ENCODE data around the gene CLIP1.
"Not testable (repeated sequence)": the region's sequence is repeated elsewhere in the genome, so short reads cannot be mapped to it uniquely, and the experiment has no call there.

The CLIP1 gene

DNA sequence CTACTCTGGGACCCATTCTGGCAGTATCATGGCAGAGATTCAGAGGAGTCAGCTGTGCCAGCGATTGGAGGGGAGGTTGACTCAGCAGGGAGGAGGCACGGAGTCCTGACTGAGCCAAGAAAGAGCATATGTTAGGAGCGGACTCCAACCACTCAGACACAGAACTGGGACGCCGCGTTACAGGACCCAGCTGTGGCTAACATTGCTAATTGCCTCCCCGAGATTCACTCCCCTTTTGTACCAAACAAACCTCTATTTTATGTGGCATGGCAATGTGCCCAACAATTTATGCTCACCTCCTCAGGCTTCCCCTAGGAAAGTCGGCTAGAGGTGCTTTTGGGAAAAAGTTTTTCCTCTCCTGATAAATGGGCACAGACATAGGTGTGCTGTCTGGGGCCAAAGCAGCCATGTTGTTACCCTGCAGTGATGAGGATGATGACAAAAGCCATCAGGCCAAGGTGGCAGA lies 15.2 kb upstream of the CLIP1 start:
- peak in 53 of 58 donors; percentile 4 to 83 (median 48) for DNase-seq

- DNase-seq = no peak
Observed at GRCh38 chr12:122435186-122435585, 12.7 kb upstream of the CLIP1 start.

DNA sequence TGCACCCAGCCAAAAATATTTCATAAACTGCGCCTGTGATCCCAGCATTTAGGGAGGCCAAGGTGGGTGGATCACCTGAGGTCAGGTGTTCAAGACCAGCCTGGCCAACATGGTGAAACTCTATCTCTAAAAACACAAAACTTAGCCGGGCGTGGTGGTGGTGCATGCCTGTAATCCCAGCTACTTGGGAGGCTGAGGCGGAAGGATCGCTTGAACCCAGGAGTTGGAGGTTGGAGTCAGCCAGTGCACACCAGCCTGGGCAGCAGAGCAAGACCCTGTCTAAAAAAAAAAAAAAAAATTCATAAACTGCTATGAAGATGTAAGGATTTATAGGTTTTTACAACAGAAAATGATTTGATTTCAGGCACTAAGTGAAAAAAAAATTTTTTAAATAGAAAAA lies 6.6 kb upstream of the CLIP1 start:
- DNase-seq = not testable (repeated sequence)

DNA sequence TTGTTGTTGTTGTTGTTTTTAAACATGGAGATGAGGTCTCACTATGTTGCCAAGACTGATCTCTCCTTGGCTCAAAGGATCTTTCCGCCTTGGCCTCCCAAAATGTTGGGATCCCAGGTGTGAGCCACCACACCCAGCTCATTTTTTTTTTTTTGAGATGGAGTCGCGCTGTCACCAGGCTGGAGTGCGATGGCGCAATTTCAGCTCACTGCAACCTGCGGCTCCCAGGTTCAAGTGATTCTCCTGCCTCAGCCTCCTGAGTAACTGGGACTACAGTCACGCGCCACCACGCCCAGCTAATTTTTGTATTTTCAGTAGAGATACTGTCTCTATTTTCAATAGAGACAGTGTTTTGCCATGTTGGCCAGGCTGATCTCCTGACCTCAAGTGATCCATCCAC lies 4.9 kb upstream of the CLIP1 start:
- DNase-seq = no peak

GRCh38 chr12:122423258-122424165 lies 1.0 kb upstream of the CLIP1 start:
- DNase-seq = peak in 47 of 58 donors; percentile 4 to 73 (median 43)

DNA sequence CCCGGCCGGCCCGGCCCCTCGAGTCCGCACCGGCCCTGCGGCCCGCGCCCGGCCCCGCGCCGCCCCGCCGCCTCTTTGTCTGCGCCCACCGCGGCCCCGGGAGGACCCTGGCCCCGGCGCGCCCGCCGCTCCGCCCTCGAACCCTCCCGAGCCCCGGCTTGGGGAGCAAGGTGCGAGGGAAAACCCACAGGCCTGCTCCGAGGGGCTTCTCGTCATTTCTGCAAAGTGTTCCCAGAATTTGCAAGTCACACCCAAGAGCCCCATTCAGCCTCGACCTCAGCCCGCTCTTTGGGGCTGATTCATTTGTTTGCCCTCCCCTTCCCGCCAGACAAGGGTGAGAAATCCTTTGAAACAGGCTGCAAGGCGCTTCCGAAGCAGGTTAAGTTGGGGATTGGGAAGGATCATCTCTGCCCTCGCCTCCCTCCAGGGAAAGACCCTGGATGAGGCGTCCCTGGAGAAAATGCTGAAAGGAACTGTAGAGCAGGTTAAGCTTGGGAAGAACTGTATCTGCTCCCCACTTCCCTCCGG lies 325 bp upstream of the CLIP1 start:
- peak in 27 of 58 donors; percentile 2 to 62 (median 43) for DNase-seq

- peak in 40 of 58 donors; percentile 6 to 63 (median 30) for DNase-seq
Observed at GRCh38 chr12:122421187-122421820, 1.2 kb downstream of the CLIP1 start.

- no peak for DNase-seq
Observed at GRCh38 chr12:122420471-122421162, 1.9 kb downstream of the CLIP1 start.

DNA sequence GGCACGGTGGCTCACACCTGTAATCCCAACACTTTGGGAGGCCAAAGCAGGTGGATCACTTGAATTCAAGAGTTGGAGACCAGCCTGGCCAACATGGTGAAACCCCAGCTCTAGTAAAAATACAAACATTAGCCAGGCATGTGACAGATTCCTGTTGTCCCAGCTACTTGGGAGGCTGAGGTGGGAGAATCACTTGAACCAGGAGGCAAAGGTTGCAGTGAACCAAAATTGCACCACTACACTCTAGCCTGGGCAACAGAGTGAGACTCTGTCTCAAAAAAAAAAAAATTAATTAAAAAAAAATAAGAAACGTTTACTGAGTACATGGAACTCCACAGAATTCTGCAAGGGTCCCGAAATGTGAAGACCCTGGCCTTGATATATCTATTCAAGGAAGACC lies 3.4 kb downstream of the CLIP1 start:
- not testable (repeated sequence) for DNase-seq

- not testable (repeated sequence) for DNase-seq
Observed at GRCh38 chr12:122415665-122416064, 6.8 kb downstream of the CLIP1 start.

DNA sequence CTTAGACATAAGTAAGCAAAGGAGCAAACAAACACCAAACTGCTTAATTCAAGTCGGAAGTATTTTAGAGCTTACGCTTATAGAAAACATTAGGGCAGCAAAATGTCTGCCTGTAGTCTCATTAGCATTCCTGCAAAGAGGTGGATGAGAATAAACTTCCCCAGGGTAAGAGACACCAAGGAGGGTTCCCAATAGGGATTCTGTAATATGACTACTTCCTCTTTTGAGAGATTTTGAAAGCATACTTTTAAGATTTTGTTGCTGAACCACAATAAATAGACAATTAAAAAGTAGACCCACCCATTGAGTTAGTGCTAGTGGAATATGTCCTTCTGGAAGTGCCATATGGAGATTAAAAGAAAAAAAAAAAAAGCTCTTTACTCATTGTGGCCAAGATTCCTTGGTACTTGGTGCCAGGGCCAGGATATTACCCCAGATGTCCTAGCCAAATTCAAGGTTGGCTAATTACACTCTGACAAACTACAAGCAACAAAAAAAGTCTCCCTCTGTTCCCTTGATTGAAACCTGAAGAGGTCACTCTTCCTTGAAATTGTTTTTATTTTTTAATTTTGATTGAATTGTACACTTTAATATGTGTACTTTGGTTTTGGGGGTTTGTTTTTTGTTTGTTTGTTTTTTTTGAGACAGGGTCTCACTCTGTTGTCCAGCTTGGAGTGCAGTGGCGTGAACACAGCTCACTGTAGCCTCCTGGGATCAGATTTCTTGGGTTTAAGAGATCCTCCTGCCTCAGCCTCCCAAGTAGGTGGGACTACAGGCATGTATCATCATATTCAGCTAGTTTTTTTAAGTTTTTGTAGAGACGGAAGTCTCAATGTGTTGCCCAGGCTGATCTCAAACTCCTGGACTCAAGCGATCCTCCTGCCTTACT lies 8.7 kb downstream of the CLIP1 start:
- DNase-seq = peak in 1 of 58 donors; percentile 9

DNA sequence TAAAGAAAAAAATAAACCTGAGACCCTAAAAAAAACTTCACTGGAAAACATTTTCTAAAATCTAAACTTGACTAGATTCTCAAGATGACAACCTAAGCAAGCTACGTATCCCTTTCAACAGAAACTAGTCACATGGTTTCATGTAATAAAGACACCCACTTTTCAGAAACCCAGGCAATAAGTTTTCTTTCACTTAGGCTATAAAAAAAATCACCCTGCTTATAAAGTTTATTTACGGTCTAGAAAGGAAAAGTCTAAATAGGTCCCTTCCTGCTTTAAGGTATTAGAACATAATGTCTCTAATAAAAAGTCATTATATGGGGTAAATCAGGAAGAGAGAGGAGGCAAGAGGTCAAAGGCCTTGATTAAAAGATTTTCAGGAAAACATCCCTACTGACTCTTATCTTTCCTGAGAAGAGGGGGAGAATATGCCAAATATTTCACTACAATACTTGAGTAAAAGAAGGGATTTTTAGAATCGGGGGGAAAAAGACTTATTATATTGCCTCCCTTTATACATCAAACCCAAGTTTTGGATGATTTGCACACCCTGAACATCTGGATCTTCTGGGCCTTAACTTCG lies 9.5 kb downstream of the CLIP1 start:
- no peak for DNase-seq

GRCh38 chr12:122411537-122411936 lies 10.9 kb downstream of the CLIP1 start:
- peak in 34 of 58 donors; percentile 0 to 65 (median 14) for DNase-seq

- DNase-seq = no peak
Observed at GRCh38 chr12:122407208-122407607, 15.3 kb downstream of the CLIP1 start.

GRCh38 chr12:122406701-122407164 lies 15.7 kb downstream of the CLIP1 start:
- DNase-seq = peak in 1 of 58 donors; percentile 15

GRCh38 chr12:122403831-122404230 lies 18.6 kb downstream of the CLIP1 start:
- DNase-seq = no peak

DNA sequence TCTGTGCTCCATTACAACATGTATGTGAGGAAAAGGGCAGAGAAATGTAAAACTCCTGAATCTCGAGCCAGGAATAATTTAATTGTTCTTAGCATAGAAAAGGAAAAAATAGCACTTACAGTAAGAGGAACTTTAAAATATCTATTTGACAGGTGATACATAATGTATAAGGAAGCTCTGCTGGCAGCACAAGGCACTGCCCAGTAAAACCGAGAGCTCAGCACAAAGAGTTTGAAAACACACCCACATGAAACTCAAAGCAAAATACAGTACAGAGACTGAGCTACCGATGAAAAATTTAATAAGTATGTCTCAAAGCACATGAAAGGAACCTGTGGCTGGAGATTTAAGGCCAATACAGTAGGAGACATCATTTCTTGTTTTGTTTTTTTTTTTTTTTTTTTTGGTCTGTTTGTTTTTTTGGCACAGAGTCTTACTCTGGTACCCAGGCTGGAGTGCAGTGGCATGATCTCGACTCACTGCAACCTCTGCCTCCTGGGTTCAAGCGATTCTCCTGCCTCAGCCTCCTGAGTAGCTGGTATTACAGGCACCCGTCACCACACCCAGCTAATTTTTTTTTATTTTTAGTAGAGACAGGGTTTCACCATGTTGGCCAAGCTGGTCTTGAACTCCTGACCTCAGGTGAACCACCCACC lies 19.2 kb downstream of the CLIP1 start:
- DNase-seq = no peak

- no peak for DNase-seq
Observed at GRCh38 chr12:122402264-122402663, 20.2 kb downstream of the CLIP1 start.
